Fibroblast of lung (primary cell): ENCODE measurements around the gene OR4D9. TPM values are rescaled to one million over a fixed set of nuclear protein-coding genes. Genes with fewer than 3 reads are reported as not detected.

ENCODE experiments used
- DNase-seq, 2 donors: peaks; one replicate each; pipeline versions ENCODE4 v3.0.0 to v3.0.0-alpha.2; 2010; ENCODE audit warnings: low read depth in 2 of 2
- H2AFZ ChIP-seq: 2 replicates; pipeline ENCODE4 v1.5.1; 2012; ENCODE audit warnings: low read length, control low read depth, inconsistent platforms
- H3K27ac ChIP-seq: 2 replicates; pipeline ENCODE4 v1.5.1; 2011; ENCODE audit warnings: low read length, control low read depth; ENCODE audit not compliant: insufficient read depth
- H3K27me3 ChIP-seq: 2 replicates; pipeline ENCODE4 v1.5.1; 2011; ENCODE audit warnings: mild to moderate bottlenecking, low read length; ENCODE audit not compliant: control insufficient read depth, insufficient read depth
- H3K36me3 ChIP-seq: 2 replicates; pipeline ENCODE4 v1.5.1; 2011; ENCODE audit warnings: low read length; ENCODE audit not compliant: control insufficient read depth, insufficient read depth
- H3K4me1 ChIP-seq: 2 replicates; pipeline ENCODE4 v1.5.1; 2011; ENCODE audit warnings: low read length; ENCODE audit not compliant: control insufficient read depth, insufficient read depth; ENCODE audit errors: extremely low read depth
- H3K4me2 ChIP-seq: 2 replicates; pipeline ENCODE4 v1.5.1; 2011; ENCODE audit warnings: low read length, control low read depth; ENCODE audit not compliant: insufficient read depth; ENCODE audit errors: extremely low read depth
- H3K4me3 ChIP-seq, 4 experiments: fragments of 200-600 bp in 1 of 4; sonication (generic) in 1 of 4; replicated peaks in 1 of 4; 2 replicates each; pipeline ENCODE4 v1.5.1; 2011 to 2016; ENCODE audit warnings: low read length in 4 of 4, low read depth in 3 of 4, mild to moderate bottlenecking in 3 of 4, control low read depth in 2 of 4, inconsistent platforms in 1 of 4, mixed read lengths in 1 of 4; ENCODE audit not compliant: insufficient read depth in 1 of 4; ENCODE audit errors: control extremely low read depth in 1 of 4
- H3K79me2 ChIP-seq: 2 replicates; pipeline ENCODE4 v1.5.1; 2012; ENCODE audit warnings: mild to moderate bottlenecking, low read length, inconsistent platforms; ENCODE audit not compliant: control insufficient read depth, insufficient read depth
- H3K9ac ChIP-seq: 2 replicates; pipeline ENCODE4 v1.5.1; 2011; ENCODE audit warnings: mild to moderate bottlenecking, low read length, control low read depth; ENCODE audit not compliant: insufficient read depth
- H3K9me3 ChIP-seq: 2 replicates; pipeline ENCODE4 v1.5.1; 2012; ENCODE audit warnings: low read depth, low read length; ENCODE audit not compliant: control insufficient read depth, insufficient read depth
- H4K20me1 ChIP-seq: 2 replicates; pipeline ENCODE4 v1.5.1; 2011; ENCODE audit warnings: low read length; ENCODE audit not compliant: control insufficient read depth, insufficient read depth; ENCODE audit errors: extremely low read depth
- EZH2 ChIP-seq: IDR thresholded peaks from 2 replicates; pipeline ENCODE4 v1.5.1; 2012; ENCODE audit warnings: low read length, control low read depth, mild to moderate bottlenecking; ENCODE audit errors: missing control alignments
- polyA plus RNA-seq, 2 donors: library from polyadenylated mRNA; depleted of rRNA in 1 of 2; stranded (reverse) in 1 of 2; unstranded in 1 of 2; fragments of >200 nt; gene quantifications; 2 replicates each; pipeline ENCODE4 v1.2.1, GENCODE V29; 2011 to 2012; ENCODE audit warnings: missing spikeins in 1 of 2
- total RNA-seq: library from RNA; depleted of rRNA; stranded (reverse); fragments of >200 nt; gene quantifications from 2 replicates; pipeline ENCODE4 v1.2.1, GENCODE V29; 2014
- TF ChIP-seq, protein P1 (sequence below), 2 donors: IDR thresholded peaks in 1 of 2; conservative IDR thresholded peaks in 1 of 2; 1 replicate in 1 of 2; 2 replicates in 1 of 2; pipeline ENCODE4 v1.5.1; 2011 to 2012; ENCODE audit warnings: low read length in 2 of 2, control low read depth in 1 of 2, inconsistent platforms in 1 of 2, low read depth in 1 of 2, mild to moderate bottlenecking in 1 of 2

Gene OR4D9
- total and polyA plus RNA-seq, 2 donors (not counting 1 experiment from before 2014, with no cell fraction given), result not detected

DNA sequence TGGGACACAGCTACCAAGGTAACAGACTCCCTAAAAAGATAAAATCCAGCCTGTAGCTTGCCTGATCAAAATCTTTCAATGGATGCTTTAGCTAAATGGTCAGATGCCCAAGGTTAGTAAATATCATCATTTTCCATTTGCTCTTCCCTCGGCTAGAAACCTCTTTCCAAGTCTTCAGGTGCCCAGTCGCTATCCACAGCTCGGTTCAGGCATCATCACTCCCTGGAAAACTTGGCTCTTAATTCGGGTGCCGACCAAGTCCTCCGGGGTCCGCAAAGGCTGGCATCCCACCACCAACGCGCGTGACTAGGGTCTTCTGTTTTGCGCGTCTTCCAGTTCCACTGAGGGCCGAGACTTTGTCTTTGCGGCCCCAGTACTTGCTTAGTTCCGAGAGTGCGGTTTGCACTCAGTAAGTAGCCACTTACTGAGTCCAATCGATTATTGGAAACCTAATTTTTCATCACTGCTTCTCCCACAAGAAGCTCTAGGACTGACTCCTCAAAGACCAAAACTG lies 44.3 kb downstream of the OR4D9 start:
- TF ChIP-seq EZH2, result no peak
- TF ChIP-seq, protein P1, sequence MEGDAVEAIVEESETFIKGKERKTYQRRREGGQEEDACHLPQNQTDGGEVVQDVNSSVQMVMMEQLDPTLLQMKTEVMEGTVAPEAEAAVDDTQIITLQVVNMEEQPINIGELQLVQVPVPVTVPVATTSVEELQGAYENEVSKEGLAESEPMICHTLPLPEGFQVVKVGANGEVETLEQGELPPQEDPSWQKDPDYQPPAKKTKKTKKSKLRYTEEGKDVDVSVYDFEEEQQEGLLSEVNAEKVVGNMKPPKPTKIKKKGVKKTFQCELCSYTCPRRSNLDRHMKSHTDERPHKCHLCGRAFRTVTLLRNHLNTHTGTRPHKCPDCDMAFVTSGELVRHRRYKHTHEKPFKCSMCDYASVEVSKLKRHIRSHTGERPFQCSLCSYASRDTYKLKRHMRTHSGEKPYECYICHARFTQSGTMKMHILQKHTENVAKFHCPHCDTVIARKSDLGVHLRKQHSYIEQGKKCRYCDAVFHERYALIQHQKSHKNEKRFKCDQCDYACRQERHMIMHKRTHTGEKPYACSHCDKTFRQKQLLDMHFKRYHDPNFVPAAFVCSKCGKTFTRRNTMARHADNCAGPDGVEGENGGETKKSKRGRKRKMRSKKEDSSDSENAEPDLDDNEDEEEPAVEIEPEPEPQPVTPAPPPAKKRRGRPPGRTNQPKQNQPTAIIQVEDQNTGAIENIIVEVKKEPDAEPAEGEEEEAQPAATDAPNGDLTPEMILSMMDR (conservative IDR thresholded peaks at IDR 0.05 in 1 of 2, IDR thresholded peaks at IDR 0.05 in 1 of 2; ENCODE audit: low read depth in 1 of 2, low read length in 2 of 2), result no peak
- H3K9me3 ChIP-seq, result no peaks in the 10 kb centered on the region
- H3K4me2 ChIP-seq, result peak overlapping the region; percentile 80
- H3K4me1 ChIP-seq, result no peaks in the 10 kb centered on the region
- H3K36me3 ChIP-seq, result no peaks in the 10 kb centered on the region
- H2AFZ ChIP-seq, result peak overlapping the region; percentile 84
- DNase-seq, result peak in 1 of 2 donors; percentile 37
- peak overlapping the region; percentile 57 for H3K27ac ChIP-seq
- H3K4me3 ChIP-seq, result peak overlapping the region; percentile 58 to 66 (median 62)
- H3K27me3 ChIP-seq, result no peaks in the 10 kb centered on the region
- H3K79me2 ChIP-seq, result no peaks in the 10 kb centered on the region
- H3K9ac ChIP-seq, result peak overlapping the region; percentile 9
- H4K20me1 ChIP-seq, result no peaks in the 10 kb centered on the region

DNA sequence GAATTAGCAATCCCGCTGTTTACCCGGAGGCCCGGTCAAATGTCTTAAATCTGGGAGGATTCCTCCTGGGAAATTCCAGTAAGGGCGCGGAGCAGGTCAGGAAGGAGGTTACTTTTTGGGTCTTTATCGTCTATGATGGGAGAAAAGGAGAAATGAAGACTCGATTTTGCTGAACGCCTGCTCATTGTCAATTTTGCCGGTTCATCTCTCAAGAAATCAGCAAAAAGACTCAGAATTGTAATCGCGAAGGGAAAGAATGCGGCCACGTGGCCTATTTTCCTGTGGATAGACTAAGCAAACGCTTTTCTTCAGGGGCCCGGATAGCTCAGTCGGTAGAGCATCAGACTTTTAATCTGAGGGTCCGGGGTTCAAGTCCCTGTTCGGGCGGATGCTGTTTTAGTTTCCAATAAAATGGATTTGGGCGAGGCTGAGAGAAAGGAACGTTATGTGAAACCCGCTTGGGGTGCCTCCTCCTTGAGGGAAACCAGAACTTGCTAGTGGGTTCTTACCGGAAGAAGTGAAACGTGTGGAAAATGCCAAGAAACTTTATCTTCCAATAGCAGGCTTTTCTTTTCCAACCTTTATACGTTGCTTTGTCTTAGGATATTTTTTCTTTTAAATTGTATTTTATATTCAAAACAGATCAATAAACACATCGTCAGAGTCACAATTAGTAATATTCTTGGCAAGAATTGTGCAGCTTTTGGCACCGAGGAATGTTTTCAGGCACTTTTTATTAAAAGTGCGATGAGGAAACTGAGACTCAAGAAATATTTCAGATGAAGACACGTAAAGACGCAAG lies 45.0 kb downstream of the OR4D9 start:
- H3K4me1 ChIP-seq, result no peaks in the 10 kb centered on the region
- DNase-seq, result peak; percentile 88 to 89
- no peaks in the 10 kb centered on the region for H4K20me1 ChIP-seq

DNA sequence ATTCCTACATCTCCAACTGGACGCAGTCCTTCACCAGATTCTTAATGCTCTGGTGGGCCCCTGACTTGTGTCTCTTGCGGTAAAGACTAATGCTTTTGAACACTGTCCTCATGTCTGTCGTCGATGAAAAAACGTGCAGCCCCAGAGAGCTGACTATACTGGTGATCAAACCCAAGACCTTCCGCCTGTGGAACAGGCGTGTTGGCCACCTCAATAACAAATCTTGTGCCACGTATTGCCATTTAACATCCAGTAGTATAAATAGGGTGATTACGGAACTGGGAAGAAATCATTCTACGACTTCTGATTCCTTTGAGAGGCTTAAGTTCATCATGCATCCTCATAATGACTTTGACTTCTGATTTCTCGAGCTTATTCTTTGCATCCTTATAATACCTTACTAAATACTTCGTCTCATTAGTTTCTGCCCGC lies 45.6 kb downstream of the OR4D9 start:
- TF ChIP-seq, protein P1 (conservative IDR thresholded peaks at IDR 0.05 in 1 of 2, IDR thresholded peaks at IDR 0.05 in 1 of 2; ENCODE audit: low read depth in 1 of 2, low read length in 2 of 2), result no peak
- no peak for TF ChIP-seq EZH2
- H3K36me3 ChIP-seq, result no peaks in the 10 kb centered on the region
- no peaks in the 10 kb centered on the region for H3K9me3 ChIP-seq
- peak in 1 of 2 donors; percentile 56 for DNase-seq
- H3K9ac ChIP-seq, result no peak overlapping the region
- peak overlapping the region; percentile 49 for H3K27ac ChIP-seq
- H3K4me3 ChIP-seq, result peak overlapping the region; percentile 41 to 66 (median 50)
- peak overlapping the region; percentile 87 for H3K4me2 ChIP-seq
- H3K27me3 ChIP-seq, result no peaks in the 10 kb centered on the region
- H2AFZ ChIP-seq, result peak overlapping the region; percentile 63
- H4K20me1 ChIP-seq, result no peaks in the 10 kb centered on the region
- H3K79me2 ChIP-seq, result no peaks in the 10 kb centered on the region
- no peaks in the 10 kb centered on the region for H3K4me1 ChIP-seq

More for the DNA sequence above, 45.0 kb downstream of the OR4D9 start:
- Histone ChIP-seq H3K9ac (peak overlapping the region; percentile 9), H3K9me3 (no peaks in the 10 kb centered on the region), H3K4me2 (peak overlapping the region; percentile 87), H2AFZ (peak overlapping the region; percentile 84), H3K27me3 (no peaks in the 10 kb centered on the region), H3K4me3 (peak overlapping the region; percentile 58 to 66 (median 62)), H3K79me2 (no peaks in the 10 kb centered on the region), H3K36me3 (no peaks in the 10 kb centered on the region), H3K27ac (peak overlapping the region; percentile 57)
- TF ChIP-seq, protein P1 (conservative IDR thresholded peaks at IDR 0.05 in 1 of 2, IDR thresholded peaks at IDR 0.05 in 1 of 2; ENCODE audit: low read depth in 1 of 2, low read length in 2 of 2), result no peak
- TF ChIP-seq EZH2, result no peak
